Endothelial cell of hepatic sinusoid (primary cell): Measurements from ENCODE around the gene FHIT.

ENCODE experiments used
- in situ Hi-C: cut with HindIII; loops from 2 replicates; pipeline ENCODE4 v1.10.0; 2017; ENCODE audit warnings: low sequenced_read_pairs

Gene FHIT

DNA sequence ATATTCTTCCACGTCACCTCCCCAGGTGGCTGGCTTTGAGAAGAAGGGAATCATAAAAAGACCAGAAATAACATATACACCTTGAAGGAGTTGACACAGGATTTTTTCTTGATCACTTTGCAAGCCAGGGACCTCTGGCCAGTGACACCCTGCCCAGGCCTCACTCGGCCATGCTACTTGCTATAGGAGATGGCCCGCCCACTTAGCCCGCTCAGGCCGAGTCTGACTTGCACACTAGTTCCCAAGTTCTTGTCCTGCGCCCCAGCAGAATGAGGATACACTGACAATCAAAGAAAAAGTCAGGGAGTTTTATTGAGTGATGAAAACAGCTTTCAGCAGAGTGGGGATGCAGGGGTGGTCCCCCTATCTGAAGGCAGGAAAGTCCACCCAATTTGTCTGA is 1155.3 kb downstream of the FHIT start:
- in situ Hi-C loops: no loop called here

DNA sequence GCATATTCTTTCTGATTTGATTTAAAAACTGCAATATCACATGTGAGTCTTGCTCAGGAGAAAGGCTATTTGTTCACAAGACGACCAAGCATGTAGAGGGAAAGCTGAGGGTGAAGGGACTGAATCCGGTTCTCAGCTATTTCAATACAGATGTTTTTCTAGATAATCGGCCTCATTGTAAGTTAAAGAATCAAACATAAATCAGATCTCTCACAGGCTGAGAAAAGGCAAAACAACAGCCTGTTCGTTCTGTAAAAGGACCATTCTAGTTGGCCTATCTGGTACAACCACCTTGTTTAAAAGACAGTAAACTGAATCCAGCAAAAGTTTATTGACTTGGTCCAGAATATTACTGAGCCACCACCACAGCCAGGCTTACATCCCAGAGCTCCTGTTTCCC is 1155.7 kb downstream of the FHIT start:
- in situ Hi-C loops: no loop called here

DNA sequence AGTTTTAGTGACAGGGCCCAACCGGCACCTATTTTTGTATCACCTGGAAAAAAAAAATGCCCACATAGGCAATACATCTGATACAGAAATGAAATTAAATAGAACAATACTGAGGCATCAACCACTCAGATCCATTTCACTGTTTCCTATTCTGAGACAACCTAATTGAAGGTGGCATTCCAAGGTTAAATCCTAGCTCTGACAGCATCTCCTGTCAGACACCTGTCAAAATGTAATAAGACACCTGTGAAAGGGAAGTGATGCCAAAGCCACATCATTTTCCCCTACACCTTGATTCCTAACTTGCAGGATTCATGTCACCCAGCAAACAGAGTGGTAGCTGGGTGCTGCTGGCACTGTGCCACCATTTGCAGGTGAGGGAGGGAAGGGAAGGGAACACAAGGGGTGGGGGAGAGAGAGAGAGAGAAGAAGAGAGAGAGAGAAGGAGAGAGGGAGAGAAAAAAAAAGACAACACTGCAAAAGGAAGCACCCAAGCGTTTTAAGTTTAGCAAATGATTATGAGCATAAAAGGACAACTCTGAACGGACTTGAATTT is 1156.8 kb downstream of the FHIT start:
- in situ Hi-C loops: no loop called here

- in situ Hi-C loops: no loop called here
These were observed 1160.7 kb downstream of the FHIT start for GRCh38 chr3:60090548-60090947.

- in situ Hi-C loops: no loop called here
These were observed 1164.4 kb downstream of the FHIT start for GRCh38 chr3:60086811-60087210.

DNA sequence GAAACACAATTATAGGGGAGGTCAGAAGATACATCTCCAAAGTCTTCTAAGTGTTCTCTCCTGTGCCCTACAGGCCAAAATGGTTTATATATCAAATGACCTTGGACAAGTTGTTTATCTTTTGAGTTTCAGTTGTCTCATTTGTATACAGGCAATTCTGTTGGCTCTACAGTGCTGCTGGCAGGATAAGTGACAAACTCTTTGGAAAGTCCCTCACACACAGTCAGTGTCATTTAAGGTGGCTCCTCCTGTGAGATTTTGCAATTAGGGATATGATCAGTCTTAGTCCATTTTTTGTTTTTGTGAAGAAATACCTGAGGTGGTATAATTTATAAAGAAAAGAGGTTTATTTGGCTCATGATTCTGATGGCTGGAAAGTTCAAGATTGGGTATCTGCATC is 1165.6 kb downstream of the FHIT start:
- in situ Hi-C loops: no loop called here

GRCh38 chr3:60081381-60082095 is 1169.7 kb downstream of the FHIT start:
- in situ Hi-C loops: no loop called here

DNA sequence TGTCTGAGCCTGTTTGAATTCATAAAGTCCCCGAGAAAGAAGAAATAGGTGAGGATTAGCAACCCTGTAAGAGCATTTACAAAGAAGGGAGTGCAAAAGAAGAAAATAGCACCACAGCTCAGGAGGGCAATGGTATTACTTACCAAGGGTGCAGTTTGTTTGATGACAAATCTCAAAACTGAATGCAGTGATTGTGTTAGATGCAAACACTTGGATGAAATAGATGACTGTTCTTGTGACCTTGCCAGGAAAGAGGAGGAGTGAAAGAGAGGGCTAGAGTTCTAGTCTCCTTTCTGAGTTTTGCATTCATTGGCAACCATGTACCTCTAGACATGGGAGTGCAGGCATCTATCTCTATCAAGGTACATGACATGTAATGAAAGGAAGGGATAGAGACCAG is 1170.6 kb downstream of the FHIT start:
- in situ Hi-C loops: no loop called here

GRCh38 chr3:60079076-60079475 is 1172.2 kb downstream of the FHIT start:
- in situ Hi-C loops: no loop called here

DNA sequence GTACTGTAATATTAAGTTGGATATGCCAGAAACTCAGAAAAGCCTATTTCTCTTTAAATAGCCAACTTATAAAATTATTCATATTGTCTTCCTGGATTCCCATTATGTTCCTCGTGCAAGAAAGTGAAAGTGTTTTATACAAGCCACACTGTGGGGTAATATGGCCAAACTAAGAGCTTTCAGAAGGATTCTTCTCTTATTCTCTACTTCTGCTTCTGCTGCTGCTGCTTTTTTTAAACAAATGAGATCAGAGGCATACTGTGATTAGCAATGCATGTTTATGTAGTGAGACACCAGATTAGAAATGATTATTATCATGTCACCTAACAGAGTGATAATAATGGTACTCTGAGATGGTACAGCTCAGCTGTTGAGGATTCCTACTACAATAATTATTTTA is 1174.9 kb downstream of the FHIT start:
- in situ Hi-C loops: no loop called here

- in situ Hi-C loops: no loop called here
These were observed 1177.3 kb downstream of the FHIT start for GRCh38 chr3:60073942-60074341.

DNA sequence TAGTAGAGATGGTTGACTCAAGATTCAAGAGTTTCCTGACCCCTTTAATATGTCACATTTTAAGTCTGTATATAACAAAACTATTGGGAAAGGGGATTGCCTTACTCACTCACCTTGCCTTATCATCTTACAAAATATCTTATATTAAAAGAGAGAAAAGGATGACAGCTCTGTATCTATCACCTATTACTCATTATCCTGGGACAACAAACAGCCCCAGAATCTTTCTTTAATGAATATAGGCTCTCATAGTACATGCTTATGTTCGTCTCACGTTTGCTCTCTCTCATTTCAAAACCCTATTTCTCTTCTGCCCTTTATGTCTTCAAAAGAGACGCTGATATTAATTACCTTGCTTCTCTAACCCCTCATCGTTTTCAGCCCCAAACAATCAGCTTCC is 1178.0 kb downstream of the FHIT start:
- in situ Hi-C loops: no loop called here

DNA sequence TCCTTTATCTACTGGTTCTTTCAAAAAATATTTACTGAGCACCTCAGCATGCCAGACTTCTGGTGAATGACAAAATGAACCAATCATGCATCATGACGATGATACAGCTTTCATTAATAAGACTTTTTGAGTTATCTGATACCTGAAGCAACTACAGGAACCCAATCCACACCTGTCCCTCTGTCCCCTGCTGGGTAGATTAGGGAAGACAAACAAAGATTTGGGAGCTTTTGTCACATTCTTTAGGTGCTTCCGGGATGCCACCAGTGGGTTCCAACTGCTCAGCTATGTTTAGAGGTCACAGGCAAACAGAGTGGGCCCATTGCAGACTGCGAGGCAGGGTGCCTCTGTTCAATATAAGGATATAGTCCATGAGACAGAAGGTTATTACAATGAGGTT is 1180.9 kb downstream of the FHIT start:
- in situ Hi-C loops: no loop called here

DNA sequence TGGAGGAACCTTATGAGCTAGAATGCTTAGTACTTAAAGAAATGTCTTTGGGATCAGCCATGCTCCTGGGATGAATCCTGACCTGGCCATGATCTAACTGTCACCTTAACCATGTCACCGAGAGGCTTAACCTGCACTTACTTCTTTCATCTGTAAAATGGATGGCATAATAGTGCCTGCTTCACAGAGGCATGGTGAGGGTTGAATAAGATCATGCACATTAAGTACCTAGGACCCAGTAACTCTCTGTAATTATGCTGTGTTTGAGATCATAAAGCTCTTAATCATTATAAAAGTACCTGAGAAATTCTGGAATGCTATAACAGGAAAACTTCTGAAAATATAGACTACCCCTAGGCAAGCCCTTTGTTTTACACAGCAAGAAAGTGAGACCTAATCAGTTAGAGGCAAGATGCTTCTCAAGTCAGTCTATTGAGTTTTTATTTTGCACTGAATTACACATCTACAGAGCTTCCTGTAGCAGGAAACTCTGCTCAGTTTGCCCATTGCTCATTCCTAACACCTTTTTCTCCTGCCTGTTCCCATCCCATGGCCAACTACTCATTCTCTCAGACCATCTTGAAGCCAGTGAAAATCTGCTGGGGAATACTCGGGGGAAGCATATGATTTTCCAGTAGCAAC is 1185.9 kb downstream of the FHIT start:
- in situ Hi-C loops: no loop called here

DNA sequence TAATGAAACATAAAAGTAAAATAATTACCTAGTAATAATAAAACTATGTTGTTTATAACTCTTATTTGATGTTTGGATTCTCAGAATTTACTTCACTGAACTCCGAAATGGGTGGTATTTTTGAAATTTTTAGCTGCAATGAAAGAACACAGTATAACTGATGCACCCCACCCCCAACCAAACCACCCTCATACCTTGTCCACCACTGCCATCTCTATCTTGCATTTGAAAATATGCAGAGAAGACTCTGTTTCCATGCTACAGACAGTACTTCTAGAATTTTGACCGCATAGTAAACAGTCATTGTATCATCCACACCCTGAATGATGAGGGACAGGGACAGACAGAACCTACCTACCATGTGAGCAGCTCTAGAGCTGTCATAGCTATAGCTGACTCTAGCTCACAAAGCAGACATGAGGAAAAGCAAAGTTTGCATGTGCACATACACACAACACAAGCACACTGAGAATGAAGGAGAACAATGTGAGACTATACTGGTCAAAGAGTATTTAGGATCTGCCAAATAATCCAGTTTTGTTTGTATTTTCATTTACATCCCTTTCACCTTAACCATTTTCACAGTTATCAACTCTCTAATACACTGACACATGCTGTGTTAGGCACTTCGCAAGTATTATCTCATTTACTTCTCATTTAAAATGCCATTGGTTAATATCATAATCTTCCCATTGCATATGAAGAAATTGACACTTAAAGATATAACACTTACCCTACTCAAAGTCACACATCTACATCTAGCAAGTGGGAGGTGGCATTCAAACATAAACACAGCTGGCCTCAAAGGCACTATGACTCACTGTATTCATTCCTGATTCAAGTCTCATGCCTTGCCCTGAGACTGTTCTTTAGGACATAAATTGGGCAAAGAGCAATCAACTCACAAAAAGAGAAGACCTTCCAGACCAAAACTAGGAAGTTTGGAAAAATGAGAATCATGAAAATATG is 1186.8 kb downstream of the FHIT start:
- in situ Hi-C loops: no loop called here

DNA sequence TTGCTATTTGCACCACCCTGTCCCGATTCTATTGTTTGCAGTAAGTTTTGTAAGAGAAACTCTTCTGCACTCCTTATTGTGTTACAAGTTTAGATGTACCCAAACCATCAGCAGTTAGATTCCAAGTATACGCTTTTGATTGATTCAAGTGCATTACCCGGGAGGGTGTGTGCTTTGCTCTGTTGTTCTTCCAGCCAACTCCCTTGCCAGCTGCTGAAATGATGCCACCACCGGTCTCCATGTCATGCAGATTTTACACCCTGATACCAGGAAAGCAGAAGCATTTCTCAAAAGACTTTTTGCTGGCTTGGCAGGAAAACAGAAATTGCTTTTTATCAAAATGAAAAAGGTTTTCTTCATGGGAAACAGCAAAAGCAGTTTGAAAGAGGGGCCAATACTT is 1194.8 kb downstream of the FHIT start:
- in situ Hi-C loops: no loop called here

- in situ Hi-C loops: no loop called here
These were observed 1195.5 kb downstream of the FHIT start for GRCh38 chr3:60055765-60056164.

DNA sequence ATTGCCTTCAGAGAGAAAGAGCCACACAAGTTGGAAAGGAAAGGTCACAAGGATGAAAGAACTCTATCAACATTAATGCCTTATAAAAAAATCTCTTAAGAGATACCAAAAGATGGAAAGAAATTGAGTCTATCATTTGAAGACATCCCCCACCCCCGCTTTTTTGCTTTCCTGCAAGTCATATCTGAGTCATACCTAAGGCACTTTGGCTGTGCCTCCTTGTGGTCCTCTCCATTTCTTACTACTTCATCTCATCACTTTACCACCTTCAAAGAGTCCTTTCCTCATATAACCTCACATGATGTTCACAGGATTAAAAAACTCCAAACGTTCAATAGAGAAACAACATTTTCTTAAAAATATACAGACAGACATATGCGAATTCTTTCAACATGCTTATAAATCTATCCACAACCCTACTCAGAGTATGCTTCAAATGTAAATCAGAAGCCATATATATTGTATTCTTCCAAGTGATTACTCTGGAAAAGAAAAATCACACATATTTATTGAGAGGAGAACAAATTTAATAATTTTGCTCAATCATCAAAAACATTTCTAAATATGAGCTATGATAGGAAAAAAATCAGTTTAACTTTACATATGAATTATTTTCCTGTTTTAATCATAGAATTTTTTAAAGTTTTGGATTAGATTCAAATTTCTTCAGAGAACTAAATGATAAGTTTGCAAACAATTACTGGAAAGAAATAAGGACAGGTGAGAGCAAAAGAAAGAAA is 1197.6 kb downstream of the FHIT start:
- in situ Hi-C loops: no loop called here

DNA sequence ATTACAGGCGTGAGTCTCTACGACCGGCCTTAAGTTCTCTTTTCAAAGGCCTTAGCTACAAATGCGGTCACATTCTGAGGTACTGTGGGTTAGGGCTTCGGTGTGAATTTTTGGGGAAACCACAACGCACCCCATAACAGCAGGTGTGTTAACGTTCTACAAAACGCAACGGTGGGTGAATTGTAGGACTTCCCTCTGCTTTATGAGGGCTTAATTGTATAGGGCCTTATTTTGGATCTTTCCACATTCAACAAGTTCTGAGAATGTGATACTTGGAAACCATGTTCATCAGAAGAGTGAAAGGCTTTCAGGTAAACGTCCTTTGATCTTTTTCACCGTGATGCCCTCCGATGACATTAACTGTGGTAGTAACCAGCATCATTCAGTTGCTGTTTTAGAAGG is 1202.8 kb downstream of the FHIT start:
- in situ Hi-C loops: no loop called here

GRCh38 chr3:60047426-60048200 is 1203.6 kb downstream of the FHIT start:
- in situ Hi-C loops: no loop called here
